Measurements from ENCODE around the gene FOXC2. TPM values are rescaled to one million over a fixed set of nuclear protein-coding genes. Genes with fewer than 3 reads are reported as not detected.

The FOXC2 gene
- total and polyA plus RNA-seq, 2 donors (not counting 3 experiments of a cell fraction or from before 2014, with no cell fraction given) = 7.7 to 44.0 TPM

GRCh38 chr16:86578611-86579267, 12.1 kb downstream of the FOXC2 start:
- DNase-seq (ENCODE audit: low read depth, low spot score) (no peak), FAIRE-seq (no peak)
- Histone ChIP-seq H3K4me1 (ENCODE audit: control insufficient read depth, extremely low read depth, insufficient read depth, low read length) (peaks cover 33% of the 10 kb centered on the region), H3K4me2 (ENCODE audit: insufficient read depth, low read length) (no peak overlapping the region), H3K27ac (ENCODE audit: insufficient read depth, low read depth, low read length) (peak overlapping the region; percentile 82), H4K20me1 (replicated peaks; ENCODE audit: control insufficient read depth, extremely low read depth, insufficient read depth, low read length) (no peaks in the 10 kb centered on the region), H3K4me3 (replicated peaks in 1 of 3; ENCODE audit: insufficient read depth in 1 of 3, low read depth in 1 of 3, low read length in 3 of 3) (no peak overlapping the region), H3K27me3 (ENCODE audit: control insufficient read depth in 2 of 2, insufficient read depth in 2 of 2, low read length in 2 of 2) (no peaks in the 10 kb centered on the region), H2AFZ (ENCODE audit: low read depth, low read length) (no peak overlapping the region), H3K9me3 (replicated peaks; ENCODE audit: control insufficient read depth, insufficient read depth, low read length) (no peaks in the 10 kb centered on the region), H3K36me3 (ENCODE audit: control insufficient read depth in 2 of 2, extremely low read depth in 1 of 2, insufficient read depth in 2 of 2, low read length in 2 of 2) (peaks cover 0 to 3% of the 10 kb centered on the region in 2 experiments), H3K79me2 (ENCODE audit: control insufficient read depth, insufficient read depth, low read length) (peaks cover 38% of the 10 kb centered on the region), H3K9me1 (replicated peaks; ENCODE audit: control insufficient read depth, extremely low read depth, insufficient read depth, low read length) (no peaks in the 10 kb centered on the region), H3K9ac (replicated peaks; ENCODE audit: extremely low read depth, insufficient read depth, low read length) (no peak overlapping the region)
- intact Hi-C loops (cut with micrococcal nuclease) = no loop called here
- TF ChIP-seq POLR2AphosphoS5 (IDR thresholded peaks at IDR 0.05; ENCODE audit: insufficient read depth, low read depth, low read length) = no peak
- no peak for TF ChIP-seq POLR2A (IDR thresholded peaks at IDR 0.05; ENCODE audit: low read depth, low read length)
- TF ChIP-seq CTCF (IDR thresholded peaks at IDR 0.05; ENCODE audit: extremely low read depth in 1 of 2, insufficient read depth in 1 of 2, low read depth in 1 of 2, low read length in 2 of 2) = no peak
- no peak for TF ChIP-seq GATA2 (IDR thresholded peaks at IDR 0.05; ENCODE audit: insufficient read depth, insufficient read length, low read depth, low read length)
- TF ChIP-seq MYC (IDR thresholded peaks at IDR 0.05; ENCODE audit: low read depth, low read length) = no peak
- no peak for TF ChIP-seq EZH2 (IDR thresholded peaks at IDR 0.05; ENCODE audit: borderline replicate concordance, low read depth, low read length, severe bottlenecking)
- no peak for TF ChIP-seq JUN (IDR thresholded peaks at IDR 0.05; ENCODE audit: borderline replicate concordance, insufficient read depth, insufficient read length, low read depth)
- TF ChIP-seq, protein P1, sequence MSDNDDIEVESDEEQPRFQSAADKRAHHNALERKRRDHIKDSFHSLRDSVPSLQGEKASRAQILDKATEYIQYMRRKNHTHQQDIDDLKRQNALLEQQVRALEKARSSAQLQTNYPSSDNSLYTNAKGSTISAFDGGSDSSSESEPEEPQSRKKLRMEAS (IDR thresholded peaks at IDR 0.05; ENCODE audit: insufficient read depth, insufficient read length) = no peak
- TF ChIP-seq FOS (IDR thresholded peaks at IDR 0.05; ENCODE audit: borderline replicate concordance, insufficient read depth, low read length) = no peak
- CTCF ChIA-PET = interaction anchor here (1.4 to 1.7 kb wide), 2 partner anchors 182 to 484 kb away, joined by 3 to 6 read pairs; no protein-coding TSS in a partner anchor
- no TSS peak for BruUV-seq (replicated peaks)
- POLR2A ChIA-PET = no interaction called here
- dilution Hi-C loops (cut with MboI; ENCODE audit: extremely low pct_ligation_motif_present, low sequenced_read_pairs) = no loop called here

Measured in endothelial cell of umbilical vein (primary cell).